Measurements from ENCODE around the gene IGSF23. TPM values are rescaled to one million over a fixed set of nuclear protein-coding genes. Genes with fewer than 3 reads are reported as not detected.

IGSF23 gene
- total RNA-seq, 4 donors from 2014 or later = not detected

DNA sequence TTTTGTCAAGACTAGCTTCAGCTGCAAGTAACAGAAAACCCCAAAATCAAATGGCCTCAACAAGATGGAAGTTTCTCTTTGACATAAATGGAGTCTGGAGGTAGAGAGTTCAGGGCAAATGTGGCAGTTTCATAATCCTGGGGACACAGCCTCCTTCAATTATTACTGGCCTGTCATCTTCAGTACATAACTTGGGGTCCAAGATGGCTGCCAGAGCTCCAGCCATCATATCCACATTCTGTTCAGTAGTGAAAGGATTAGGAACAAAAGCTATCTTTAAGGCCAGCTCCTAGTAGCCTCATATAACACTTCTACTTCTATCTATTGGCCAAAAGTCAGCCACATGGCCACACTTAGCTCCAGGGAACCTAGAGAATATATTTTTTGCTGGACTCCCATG is 15.0 kb upstream of the IGSF23 start:
- no peaks in the 10 kb centered on the region for H3K9me3 ChIP-seq
- H3K4me3 ChIP-seq = no peak overlapping the region
- intact Hi-C loops (cut with DNase I; ENCODE audit: low total_unique reads) = no loop called here
- H3K4me1 ChIP-seq = no peaks in the 10 kb centered on the region
- DNase-seq (no peak), ATAC-seq (no peak)
- H3K36me3 ChIP-seq = no peaks in the 10 kb centered on the region
- H3K27me3 ChIP-seq = peaks cover 0 to 4% (median 0%) of the 10 kb centered on the region in 3 donors
- in situ Hi-C loops (cut with MboI; ENCODE audit: low sequenced_read_pairs in 4 of 4) = no loop called here
- TF ChIP-seq POLR2A (IDR thresholded peaks at IDR 0.05) = no peak
- TF ChIP-seq, protein P1, sequence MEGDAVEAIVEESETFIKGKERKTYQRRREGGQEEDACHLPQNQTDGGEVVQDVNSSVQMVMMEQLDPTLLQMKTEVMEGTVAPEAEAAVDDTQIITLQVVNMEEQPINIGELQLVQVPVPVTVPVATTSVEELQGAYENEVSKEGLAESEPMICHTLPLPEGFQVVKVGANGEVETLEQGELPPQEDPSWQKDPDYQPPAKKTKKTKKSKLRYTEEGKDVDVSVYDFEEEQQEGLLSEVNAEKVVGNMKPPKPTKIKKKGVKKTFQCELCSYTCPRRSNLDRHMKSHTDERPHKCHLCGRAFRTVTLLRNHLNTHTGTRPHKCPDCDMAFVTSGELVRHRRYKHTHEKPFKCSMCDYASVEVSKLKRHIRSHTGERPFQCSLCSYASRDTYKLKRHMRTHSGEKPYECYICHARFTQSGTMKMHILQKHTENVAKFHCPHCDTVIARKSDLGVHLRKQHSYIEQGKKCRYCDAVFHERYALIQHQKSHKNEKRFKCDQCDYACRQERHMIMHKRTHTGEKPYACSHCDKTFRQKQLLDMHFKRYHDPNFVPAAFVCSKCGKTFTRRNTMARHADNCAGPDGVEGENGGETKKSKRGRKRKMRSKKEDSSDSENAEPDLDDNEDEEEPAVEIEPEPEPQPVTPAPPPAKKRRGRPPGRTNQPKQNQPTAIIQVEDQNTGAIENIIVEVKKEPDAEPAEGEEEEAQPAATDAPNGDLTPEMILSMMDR (IDR thresholded peaks at IDR 0.05 in 4 of 5, conservative IDR thresholded peaks at IDR 0.05 in 1 of 5) = no peak
- H3K27ac ChIP-seq = no peak overlapping the region

DNA sequence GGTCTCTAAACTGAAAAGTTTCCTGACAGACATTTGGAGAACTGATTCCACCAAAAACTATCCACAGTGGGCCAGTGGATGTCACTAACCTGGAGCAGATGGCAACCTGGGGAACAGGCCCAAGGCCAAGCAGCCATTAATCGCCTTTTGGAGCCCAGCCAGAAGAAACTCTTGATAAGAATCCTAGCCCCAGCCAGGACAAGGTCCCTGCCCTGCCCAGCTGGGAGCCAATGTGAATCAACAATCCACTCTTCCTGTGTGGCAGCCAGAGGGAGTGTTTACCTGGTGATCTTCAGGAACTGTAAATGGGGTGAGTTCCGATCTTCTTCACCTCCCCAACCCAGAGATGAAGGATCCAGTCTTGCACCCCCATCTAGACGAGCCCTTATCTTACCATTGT is 14.5 kb upstream of the IGSF23 start:
- in situ Hi-C loops (cut with MboI; ENCODE audit: low sequenced_read_pairs in 4 of 4) (no loop called here), intact Hi-C loops (cut with DNase I; ENCODE audit: low total_unique reads) (no loop called here)
- TF ChIP-seq POLR2A (IDR thresholded peaks at IDR 0.05) = no peak
- TF ChIP-seq, protein P1 (IDR thresholded peaks at IDR 0.05 in 4 of 5, conservative IDR thresholded peaks at IDR 0.05 in 1 of 5) = no peak
- DNase-seq = no peak
- Histone ChIP-seq H3K36me3 (no peaks in the 10 kb centered on the region), H3K27me3 (peaks cover 0 to 4% (median 0%) of the 10 kb centered on the region in 3 donors), H3K4me3 (no peak overlapping the region), H3K9me3 (no peaks in the 10 kb centered on the region), H3K27ac (no peak overlapping the region), H3K4me1 (no peaks in the 10 kb centered on the region)
- no peak for ATAC-seq

DNA sequence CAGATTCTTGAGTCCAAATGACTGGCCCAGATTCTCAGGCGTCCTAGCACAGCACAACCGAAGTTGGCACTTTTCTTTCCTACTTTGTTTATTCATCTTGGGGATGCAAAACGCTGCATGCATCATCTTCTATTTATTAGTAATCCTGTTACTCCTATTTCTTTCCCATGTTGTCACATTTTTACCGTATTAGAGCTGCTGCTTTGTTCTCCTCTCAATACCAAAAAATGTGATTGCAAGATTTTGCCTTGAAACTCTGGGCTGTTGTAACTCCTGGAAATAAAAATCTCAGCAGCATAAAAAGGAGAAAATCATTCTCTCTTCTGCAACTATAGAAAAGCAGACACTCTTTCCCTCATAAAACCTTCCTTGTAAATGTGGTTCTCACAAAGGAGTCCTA is 12.9 kb upstream of the IGSF23 start:
- in situ Hi-C loops (cut with MboI; ENCODE audit: low sequenced_read_pairs in 4 of 4) (no loop called here), intact Hi-C loops (cut with DNase I; ENCODE audit: low total_unique reads) (no loop called here)
- TF ChIP-seq, protein P1 (IDR thresholded peaks at IDR 0.05 in 4 of 5, conservative IDR thresholded peaks at IDR 0.05 in 1 of 5) = no peak
- no peak for TF ChIP-seq POLR2A (IDR thresholded peaks at IDR 0.05)
- Histone ChIP-seq H3K4me1 (no peaks in the 10 kb centered on the region), H3K9me3 (no peaks in the 10 kb centered on the region), H3K27me3 (peaks cover 0 to 4% (median 0%) of the 10 kb centered on the region in 3 donors), H3K27ac (no peak overlapping the region), H3K36me3 (no peaks in the 10 kb centered on the region), H3K4me3 (no peak overlapping the region)
- DNase-seq (no peak), ATAC-seq (no peak)

DNA sequence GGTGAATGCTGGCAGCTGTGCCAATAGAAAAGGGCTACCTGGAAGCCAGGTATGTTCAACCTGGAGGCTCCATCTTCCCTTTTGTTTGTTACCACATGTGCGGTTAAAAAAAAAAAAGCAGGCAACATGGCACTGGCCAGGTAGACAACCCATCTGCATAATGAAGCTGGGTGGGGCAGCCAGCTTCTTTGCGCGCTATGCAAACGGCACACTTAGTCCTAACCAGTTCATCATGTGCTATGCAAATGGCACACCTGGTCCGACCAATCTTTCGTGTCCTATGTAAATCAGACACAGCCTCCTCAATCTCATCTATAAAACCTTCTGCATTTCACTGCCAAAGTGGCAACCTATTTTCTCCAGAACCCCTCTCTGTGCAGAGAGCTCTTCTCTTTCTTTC is 11.3 kb upstream of the IGSF23 start:
- no peaks in the 10 kb centered on the region for H3K4me1 ChIP-seq
- no peaks in the 10 kb centered on the region for H3K36me3 ChIP-seq
- no peaks in the 10 kb centered on the region for H3K9me3 ChIP-seq
- H3K27me3 ChIP-seq = no peaks in the 10 kb centered on the region
- intact Hi-C loops (cut with DNase I; ENCODE audit: low total_unique reads) = no loop called here
- no peak for DNase-seq
- no peak overlapping the region for H3K4me3 ChIP-seq
- no peak overlapping the region for H3K27ac ChIP-seq
- no peak for ATAC-seq
- in situ Hi-C loops (cut with MboI; ENCODE audit: low sequenced_read_pairs in 4 of 4) = no loop called here
- TF ChIP-seq, protein P1 (IDR thresholded peaks at IDR 0.05 in 4 of 5, conservative IDR thresholded peaks at IDR 0.05 in 1 of 5) = no peak
- no peak for TF ChIP-seq POLR2A (IDR thresholded peaks at IDR 0.05)

Data from gastrocnemius medialis (tissue), 4 donors.